Forelimb muscle (tissue), 1 donor: ENCODE data around the gene KLF6. TPM values are rescaled to one million over a fixed set of nuclear protein-coding genes. Genes with fewer than 3 reads are reported as not detected.

ENCODE experiments used
- DNase-seq: peaks from one replicate; pipeline ENCODE4 v3.0.0-alpha.2; 2013; ENCODE audit warnings: low read depth
- polyA plus RNA-seq: library from polyadenylated mRNA; unstranded; fragments of 120-200 nt; gene quantifications from one replicate; pipeline ENCODE4 v1.2.1, GENCODE V29; 2013; ENCODE audit not compliant: insufficient read length

KLF6 gene
- polyA plus RNA-seq, 1 donor, result 78.7 TPM

DNA sequence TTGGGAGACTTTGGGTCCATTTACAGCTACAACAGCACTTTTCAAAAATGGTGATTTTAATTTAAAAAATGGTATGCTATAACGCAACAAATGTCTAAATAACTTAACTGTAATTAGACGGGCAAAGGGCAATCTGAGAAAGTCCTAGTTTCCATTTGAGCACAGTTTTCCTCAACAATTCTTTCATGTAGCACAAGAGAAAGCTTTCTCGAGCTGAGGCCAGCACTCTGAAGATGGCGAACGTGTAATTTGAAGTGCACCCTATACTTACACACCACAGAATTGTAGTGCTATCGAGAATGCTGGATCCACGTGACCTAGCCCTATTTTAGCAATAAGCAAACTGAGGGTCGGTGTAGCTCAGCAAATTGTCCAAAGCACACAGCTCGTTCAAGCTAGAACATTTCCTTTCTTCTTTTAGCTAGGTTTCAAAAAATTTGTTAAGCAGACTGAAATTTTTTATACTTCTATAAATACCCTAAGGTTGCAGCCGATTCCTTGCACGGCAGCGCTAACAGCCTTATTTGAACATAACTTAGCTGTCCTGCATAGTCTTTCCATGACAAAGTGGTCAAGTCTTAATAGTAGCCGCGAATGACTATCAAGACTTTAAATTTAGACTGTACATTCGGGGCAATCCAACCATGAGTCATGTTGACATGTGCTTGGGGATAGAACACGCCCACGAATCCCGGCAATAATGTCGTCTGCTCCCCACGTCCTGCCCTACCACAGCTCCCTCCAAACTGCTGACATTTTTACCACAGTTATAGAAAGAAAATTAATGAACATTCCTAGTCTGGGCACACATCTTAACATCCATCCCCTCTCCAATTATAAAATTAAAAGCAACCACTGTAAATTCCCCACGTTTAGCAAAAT is 10.0 kb downstream of the KLF6 start:
- DNase-seq, result no peak

DNA sequence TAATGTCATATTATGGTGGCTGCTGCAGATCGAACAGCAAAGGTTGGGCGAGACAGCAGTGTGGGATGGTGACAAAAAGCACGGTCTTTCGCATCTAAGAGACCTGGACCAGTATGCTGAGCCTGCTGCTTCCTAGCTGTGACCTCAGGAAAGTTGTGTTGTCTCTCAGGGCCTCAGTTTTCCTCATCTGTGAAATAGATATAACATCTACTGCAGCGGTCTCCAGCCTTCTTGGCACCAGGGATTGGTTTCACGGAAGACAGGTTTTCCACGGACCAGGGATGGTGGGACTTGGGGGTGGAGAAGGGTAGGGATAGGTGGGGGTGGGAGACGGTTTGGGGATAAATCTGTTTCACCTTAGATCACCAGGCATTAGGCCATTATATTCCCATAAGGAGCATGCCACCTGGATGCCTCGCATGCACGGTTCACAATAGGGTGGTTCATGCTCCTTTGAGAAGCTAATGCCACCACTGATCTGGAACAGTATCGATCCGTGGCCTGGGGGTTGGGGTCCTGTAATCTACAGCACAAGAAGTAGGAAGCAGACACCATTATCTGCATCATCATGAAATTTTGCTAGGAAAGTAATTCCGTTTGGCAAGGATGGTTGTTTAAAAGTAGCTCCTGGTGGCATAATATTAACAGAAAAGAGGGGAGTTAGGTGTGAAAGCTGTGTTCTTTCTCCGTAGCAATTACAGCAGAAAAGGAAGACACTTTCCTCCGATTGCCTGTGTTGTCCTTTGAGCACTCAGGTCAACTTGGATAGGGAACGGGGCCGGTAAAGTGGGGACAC is 10.8 kb downstream of the KLF6 start:
- DNase-seq, result no peak

DNA sequence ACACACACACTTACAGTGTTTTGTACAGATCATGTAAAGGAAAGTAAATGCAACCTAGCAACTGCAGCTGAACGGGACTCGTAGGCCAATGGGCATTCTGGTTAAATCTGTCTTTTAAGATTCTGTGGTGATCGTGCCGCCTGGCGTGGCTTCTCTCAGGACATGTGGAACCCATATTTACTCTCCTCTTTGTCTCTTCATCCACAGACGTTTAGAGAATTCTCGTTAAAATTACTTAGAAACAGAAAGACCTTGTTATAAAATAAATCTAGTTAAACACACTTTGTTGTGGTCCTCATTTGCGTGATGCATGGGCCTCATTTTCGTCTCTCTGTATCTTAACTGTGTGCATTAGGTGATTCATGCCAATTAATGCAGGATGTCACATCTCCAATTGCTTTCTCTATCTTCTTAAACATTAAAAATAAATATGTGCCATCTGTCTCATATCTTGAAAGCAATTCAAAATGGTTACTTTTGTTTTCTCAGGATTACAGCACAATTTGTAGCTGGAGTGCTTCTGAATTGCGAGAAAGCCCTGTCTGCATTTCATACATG is 11.5 kb downstream of the KLF6 start:
- DNase-seq, result no peak

DNA sequence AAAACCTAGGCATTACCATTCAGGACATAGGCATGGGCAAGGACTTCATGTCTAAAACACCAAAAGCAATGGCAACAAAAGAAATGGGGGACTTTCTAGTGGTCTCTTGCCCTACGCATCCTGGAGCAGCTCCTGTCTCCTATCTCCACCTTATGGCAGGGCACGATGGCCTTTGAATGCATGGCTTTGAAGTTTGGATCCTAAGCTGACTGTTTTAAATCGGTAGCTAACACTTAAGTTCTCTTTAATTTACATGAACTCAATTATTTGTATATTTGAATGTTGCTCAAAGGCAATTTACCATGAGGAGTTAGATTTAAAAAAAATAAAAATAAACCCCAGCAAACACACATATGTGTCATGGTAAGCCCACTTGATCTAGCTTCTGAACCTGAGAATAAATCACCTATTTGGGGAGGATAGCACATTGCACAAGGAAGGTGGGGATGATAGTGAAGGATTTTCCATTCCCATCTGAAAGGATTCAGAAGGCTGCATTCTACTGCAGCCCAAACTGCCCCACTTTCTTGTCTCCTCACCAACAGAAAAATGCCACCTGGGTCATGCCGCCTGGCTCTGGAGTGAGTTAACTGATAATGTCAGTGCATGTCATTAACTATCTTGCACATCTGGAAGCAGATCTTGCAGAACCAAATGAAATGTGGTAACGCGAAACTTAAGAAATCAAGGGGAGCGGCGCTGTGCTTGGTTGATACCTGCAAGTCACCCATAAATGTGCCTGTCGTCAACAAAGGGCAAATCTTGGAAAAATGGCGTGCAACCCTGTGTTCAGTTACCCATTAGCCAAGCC is 12.4 kb downstream of the KLF6 start:
- no peak for DNase-seq

DNA sequence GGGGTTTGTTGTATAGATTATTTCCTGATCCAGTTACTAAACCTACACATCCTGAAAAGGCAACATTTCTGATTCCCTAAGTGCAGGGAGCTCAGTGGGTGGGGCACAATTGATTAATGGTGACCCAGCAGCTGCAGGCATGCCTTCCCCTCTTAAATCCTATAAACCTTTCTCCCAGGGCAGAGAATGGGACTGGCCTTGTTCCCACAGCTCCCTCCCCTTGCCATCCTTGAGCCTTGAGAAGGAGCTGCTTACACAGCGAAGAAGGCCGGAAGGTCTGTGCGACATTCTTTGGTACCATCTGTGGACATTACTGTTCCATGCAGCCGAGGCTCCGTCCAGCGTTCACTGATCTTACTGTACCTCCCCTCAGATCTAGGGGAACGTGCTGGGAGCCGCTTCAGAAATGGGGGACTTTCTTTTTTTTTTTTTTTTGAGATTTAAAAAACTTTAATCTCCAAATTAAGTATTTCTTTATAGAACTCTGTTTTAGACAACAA is 14.3 kb downstream of the KLF6 start:
- no peak for DNase-seq

DNA sequence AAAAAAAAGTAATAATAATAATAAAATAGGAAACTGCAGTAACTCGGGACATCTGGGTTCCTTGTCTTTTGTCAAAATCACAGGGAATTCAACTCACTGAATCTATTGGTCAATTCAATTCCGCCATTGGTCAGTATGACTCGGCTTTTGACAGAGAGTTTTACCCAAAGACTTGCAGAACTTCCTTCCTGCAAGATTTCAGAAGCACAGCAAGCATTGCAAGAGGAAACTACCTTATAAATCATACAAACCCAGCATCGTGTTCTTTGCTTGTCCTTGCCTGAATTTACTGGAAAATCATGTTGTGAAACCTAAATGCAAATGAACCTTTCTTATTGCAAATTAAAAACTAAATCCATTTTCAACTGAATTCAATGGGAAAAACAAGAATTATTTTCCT is 15.5 kb downstream of the KLF6 start:
- DNase-seq, result no peak

DNA sequence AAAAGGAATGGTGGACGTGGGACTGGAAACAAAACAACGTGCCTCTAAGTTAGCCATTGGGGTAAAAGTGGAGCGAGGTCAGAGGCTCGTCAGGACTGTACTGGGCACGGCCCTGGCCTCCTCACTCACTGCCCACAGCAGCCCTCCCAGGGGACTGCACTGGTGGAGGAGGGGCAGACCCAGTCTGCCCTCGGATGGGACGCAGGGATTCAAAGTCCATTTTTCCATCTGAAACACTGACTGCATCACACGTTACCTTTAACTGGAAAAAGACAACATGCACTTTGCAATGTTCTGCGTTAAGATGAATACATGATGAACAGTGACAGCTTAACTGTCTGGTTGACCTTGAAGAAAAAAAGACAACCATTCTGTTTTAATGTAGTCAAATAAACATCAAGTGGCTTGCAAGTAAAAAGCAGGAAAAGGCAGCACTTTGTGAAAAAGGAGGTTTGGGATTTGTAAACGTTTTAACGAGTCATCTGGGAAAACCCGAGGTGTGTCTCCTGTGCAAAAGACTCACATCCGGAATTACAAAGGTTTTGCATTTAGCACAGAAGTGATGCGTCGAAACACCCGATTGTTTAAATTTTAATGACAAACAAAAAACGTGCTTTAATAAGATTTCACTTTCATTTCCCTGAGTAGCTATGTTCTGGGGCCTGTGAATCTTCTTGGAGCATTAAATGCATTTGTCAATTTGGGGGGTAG is 18.8 kb downstream of the KLF6 start:
- no peak for DNase-seq

DNA sequence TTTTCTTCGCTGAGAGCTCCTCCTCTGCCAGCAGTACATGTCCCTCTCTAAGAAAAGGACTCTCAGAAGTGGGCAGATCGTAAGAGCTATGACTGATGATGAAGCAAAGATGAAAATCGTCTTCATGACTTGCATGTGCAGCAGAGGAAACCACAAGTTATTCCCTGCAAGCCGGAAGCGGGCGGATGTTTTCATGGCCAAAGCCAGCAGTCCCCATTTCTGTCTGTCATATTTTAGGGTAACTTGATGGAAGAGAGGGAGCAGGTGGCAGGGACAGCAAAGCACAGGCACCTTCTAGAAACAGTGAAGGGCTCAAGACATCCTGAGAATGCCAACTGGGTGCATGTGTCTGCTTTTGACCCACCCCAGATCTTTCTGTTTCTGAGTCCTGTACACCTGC is 19.9 kb downstream of the KLF6 start:
- no peak for DNase-seq

DNA sequence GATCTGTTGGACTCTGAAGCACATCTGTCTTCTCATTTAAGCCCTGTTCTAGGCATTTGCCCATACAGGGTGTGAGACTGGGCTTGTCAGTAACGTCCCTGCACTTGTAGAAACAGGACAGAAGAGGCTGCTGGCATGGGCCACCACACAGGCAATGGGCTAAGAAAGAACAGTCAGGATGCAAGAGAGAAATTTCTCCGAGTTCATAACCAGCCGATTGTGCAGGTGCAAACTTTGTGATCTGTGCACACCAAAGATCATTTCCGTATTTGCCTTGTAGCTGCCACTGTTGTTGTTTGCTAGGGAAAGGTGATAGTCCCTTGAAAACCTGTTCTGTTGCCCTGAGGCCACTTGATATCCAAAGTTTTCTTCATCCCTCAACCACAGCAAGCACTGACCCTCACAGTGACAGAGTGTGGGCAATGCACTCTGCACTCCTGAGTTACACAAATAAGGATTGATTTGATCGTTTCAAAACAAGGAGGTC is 20.3 kb downstream of the KLF6 start:
- DNase-seq, result no peak

DNA sequence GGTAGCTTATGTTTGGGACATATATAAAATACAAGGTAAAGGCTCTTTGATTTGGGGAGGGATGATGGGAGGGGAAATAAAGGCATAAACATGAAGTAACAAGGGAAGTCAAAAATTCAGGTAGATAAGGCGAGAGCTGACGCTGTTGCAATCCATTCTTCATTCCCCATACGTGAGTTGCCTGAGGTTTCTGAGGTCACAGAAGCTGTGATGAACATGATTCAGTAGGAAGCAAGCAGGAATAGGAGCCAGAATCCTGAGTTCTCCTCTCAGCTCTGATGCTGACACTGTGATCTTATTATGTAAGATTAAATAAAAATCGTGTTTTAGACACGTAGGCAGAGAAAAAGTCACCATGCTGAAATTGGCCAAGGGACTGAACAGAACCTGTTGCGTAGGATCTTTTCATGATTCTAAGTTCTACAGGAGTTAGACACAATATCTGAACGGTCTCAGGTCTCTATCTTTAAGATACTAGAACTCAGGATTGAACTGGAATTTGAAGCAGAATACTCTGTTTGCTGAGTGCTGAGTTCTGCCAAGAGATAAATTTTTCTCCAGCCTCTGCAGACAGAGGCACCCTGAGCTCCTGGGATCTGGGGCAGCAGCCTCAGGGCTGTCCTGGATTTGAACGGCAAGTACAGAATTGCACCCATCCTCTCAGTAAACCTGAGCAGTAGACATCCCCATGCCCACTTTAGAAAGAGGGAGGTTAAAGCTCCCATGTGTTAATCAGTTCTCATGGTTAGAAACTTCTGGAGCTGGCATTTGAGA is 21.0 kb downstream of the KLF6 start:
- no peak for DNase-seq

DNA sequence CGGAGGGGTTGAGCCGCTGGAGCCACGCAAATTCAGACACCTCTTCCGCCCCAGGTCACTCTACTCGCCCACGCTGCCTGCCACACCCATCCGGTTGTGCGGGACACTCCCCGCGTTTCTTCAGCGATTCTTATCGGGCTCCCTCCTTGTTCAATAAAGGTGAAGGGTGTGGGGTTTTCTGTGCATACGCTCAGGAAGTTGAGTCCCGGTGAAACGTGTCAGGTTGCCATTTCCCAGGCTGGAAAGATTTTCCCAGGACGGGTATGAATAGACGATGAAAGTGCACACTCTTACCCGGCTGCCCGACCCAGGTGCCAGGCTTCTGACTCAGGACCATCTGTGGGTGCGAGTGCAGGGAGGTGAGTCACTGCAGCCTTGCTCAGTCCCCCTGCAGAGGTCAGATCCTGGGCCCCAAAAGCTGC is 22.0 kb downstream of the KLF6 start:
- no peak for DNase-seq

DNA sequence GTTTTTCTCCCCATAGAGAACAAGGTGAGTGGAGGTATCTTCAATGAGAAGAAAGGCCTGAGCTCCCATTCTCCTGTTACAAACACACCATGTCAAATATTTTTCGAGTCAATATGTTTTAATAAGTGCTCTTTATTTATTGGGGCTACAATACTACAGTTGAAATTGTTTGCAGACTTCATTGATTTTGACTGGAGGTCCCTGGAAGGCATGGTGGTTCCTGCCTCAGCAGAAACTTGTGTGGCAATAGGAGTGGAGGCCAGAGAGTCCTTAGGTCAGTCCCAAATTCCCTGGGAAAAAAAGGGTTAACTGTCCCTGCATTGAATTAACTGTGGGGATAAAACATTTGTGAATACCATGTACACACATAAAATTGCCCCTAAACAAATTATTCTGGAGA is 22.7 kb downstream of the KLF6 start:
- DNase-seq, result no peak

DNA sequence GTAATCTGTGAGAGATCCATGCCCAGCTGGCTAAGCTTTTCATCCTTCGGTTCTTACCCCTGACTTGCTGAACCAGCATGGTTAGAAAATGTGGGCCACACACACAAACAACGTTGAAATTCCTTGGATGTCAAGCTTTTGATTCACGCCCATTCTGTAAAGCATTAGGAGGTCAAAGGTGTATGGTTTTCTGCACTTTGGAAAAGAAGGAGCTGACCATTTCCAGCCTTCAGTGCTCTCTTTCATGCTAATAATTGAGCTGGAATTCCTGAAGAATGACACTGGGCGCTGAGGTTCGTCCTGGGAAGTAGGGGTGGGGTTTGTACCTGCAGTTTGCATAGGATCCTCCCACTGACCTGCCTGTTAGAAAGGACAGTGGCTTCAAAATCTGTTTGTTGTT is 23.1 kb downstream of the KLF6 start:
- no peak for DNase-seq

DNA sequence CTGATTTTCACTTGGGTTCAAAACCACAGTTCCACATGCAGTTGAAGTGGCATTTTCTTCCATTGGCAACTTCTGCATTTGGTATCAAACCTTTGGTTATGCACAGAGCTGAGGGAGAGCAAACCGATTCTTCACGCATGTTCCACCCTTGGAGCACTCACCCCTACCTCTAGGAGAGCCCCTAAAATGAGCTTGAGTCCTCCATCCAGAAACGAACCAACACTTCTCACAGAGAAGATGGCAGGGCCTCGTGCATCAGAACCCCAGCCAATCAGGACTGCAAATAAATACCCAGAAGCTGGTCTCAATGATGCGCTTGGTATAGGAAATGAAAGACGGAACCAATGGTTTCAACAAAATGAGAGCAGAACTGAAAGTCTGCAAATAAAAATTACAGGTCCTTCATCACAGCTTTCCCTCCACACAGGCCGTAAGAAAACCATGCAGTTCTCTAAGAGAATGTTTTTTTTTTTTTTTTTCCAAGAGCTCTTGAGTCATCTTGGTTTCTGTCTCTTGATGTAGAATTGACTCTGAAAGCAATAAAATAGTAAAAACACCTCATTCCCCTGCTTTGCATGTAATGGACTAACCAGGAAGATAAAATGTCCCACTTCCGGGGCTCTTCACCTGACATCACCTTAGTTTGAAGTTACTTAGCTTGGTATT is 23.9 kb downstream of the KLF6 start:
- no peak for DNase-seq

DNA sequence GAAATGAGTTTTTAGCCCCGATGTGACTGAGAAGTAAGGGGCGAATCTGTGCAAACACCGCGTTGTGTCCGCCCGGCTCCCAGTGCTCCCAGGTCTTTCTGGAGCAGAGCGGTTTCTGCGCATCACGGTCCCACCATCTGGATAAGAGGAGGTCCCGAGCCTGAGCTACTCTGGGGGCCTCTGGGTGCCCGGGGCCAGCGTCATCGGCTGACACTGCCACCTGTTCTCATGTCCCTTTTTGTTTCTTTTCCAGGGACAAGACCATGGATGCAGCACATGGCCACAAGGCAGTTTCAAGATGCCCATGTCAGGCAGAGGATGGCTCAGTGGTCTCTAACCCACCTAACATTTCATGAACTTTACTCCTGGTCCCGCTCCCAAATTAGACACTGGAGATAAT is 24.9 kb downstream of the KLF6 start:
- no peak for DNase-seq

DNA sequence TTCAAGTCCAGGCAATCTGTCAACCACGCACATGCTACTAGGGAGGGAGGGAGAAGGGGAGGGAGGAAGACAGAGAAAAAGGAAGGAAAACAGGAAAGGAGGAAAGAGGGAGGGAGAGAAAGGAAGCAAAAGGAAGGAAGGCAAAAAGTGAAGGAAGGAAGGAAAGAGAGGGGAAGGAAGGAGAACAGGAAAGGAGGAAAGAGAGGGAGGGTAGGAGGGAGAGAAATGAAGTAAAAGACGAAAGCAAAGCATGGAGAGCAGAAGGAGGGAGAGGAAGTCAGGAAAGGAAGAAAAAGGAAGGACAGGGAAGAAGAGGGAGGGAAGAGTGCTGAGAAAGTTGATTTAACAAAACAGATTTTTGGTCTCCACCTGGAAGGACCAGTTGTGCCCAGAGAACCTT is 25.6 kb downstream of the KLF6 start:
- no peak for DNase-seq

DNA sequence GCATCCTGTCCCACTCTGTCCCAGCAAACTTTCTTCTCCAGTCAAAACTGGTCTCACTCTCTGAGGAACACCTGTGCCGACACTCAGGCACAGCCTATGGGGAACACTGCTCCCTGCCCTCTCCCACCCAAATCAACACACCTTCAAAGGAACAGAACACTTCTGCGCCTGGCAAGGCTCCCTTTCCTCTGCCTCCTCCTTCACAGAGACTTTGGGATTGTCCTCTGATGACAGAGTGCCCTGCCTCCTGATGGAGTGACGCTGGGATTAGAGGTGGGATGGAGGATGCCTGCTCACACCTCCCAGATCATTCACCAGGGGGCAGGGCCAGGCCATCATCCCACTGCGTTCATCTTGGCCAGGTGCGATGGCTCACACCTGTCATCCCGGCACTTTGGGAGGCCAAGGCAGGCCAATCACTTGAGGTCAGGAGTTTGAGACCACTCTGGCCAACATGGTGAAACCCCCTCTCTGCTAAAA is 26.5 kb downstream of the KLF6 start:
- DNase-seq, result no peak

DNA sequence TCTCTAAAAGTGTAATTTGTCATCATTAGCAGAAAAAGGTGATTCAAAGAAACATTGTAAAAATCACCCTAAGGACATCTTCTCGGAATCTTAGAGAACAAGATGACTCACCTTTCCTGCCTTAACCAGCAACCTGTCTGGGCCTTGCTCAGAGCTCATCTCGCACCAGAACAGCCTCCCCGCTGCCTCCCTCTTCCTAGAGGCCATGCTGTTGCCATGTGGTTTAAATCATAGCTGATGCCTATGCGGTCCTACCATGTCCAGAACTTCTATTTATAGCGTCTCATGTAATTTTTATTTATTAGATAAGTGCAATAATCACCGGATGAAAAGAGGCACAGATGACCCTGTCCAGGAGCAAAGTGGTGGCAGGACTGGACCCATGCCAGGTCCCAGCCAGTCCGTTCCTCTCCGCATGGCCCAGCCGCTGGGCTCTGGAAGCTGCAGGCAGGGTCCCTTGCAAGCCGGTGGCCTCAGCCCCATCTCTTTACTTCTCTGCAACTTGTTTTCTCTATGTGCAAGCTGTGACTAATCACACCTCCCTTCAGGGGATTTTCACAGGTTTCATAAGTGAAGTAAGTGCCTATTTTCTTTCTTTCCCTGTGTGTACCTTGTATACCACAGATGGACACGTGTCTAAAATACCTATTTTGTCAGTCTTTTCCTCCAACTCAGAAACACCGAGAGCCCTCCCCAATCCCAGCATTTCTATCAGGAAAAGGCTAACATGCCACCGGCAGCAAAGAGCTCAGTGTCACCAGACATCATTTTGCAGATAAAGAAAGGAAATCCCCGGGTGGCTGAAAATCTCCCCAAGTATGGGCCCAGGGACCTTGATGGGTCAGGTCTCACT is 27.1 kb downstream of the KLF6 start:
- no peak for DNase-seq
